H1 (cell line): Measurements from ENCODE around the gene ZNF672. TPM values are rescaled to one million over a fixed set of nuclear protein-coding genes. Genes with fewer than 3 reads are reported as not detected.

Experiments used
- CTCF ChIA-PET: fragments of 300-600 bp; sonication (Branson Sonifier 250); formaldehyde crosslinking; loops from one replicate; lab custom pipeline; 2021; ENCODE audit not compliant: partially characterized antibody; lab: Charles Lee
- POLR2A ChIA-PET: fragments of 300-600 bp; sonication (Branson Sonifier 250); formaldehyde crosslinking; loops from one replicate; lab custom pipeline; 2021; ENCODE audit warnings: inconsistent platforms; ENCODE audit not compliant: partially characterized antibody; lab: Charles Lee
- DNase-seq, 2 experiments: peaks; one replicate each; pipeline versions ENCODE4 v3.0.0 to v3.0.0-alpha.2; 2010 to 2022; ENCODE audit warnings: low spot score in 2 of 2, low read depth in 1 of 2, mixed read lengths in 1 of 2
- FAIRE-seq: peaks from 2 replicates; lab custom pipeline; 2011; peaks lifted over from hg19 to GRCh38; lab: Jason Lieb, UNC
- H2AFZ ChIP-seq: 2 replicates; pipeline ENCODE4 v1.8.1; 2012; ENCODE audit warnings: low read length, inconsistent platforms
- H2AK5ac ChIP-seq: 2 replicates; pipeline ENCODE4 v1.6.1; 2013; ENCODE audit warnings: low read depth, low read length
- H2BK120ac ChIP-seq: replicated peaks from 2 replicates; pipeline ENCODE3; 2013; ENCODE audit warnings: low read depth, low read length, inconsistent platforms
- H2BK12ac ChIP-seq: 2 replicates; pipeline ENCODE4 v1.6.1; 2013; ENCODE audit warnings: low read depth, low read length
- H2BK15ac ChIP-seq: 2 replicates; pipeline ENCODE4 v1.6.1; 2013; ENCODE audit warnings: low read length
- H2BK20ac ChIP-seq: 2 replicates; pipeline ENCODE4 v1.6.1; 2013; ENCODE audit warnings: low read length
- H2BK5ac ChIP-seq: 2 replicates; pipeline ENCODE4 v1.6.1; 2013; ENCODE audit warnings: low read depth, low read length
- H3K14ac ChIP-seq: 2 replicates; pipeline ENCODE4 v1.6.1; 2013; ENCODE audit warnings: inconsistent platforms; ENCODE audit not compliant: insufficient read length
- H3K18ac ChIP-seq: 2 replicates; pipeline ENCODE4 v1.6.1; 2013; ENCODE audit warnings: low read length; ENCODE audit errors: extremely low read depth
- H3K23ac ChIP-seq: 2 replicates; pipeline ENCODE4 v1.6.1; 2013; ENCODE audit warnings: inconsistent platforms; ENCODE audit not compliant: insufficient read length
- H3K23me2 ChIP-seq: 2 replicates; pipeline ENCODE4 v1.6.1; 2013; ENCODE audit warnings: low read depth, low read length
- H3K27ac ChIP-seq: 2 replicates; pipeline ENCODE4 v1.6.1; 2011; ENCODE audit warnings: low read depth, low read length, inconsistent platforms
- H3K27me3 ChIP-seq, 4 experiments: replicated peaks in 1 of 4; 1 replicate in 1 of 4; 2 replicates in 3 of 4; pipeline versions ENCODE4 v1.6.1 to v1.8.1; 2011 to 2013; ENCODE audit warnings: low read length in 3 of 4, mild to moderate bottlenecking in 3 of 4, inconsistent platforms in 2 of 4, mixed read lengths in 2 of 4, moderate library complexity in 1 of 4; ENCODE audit not compliant: control insufficient read depth in 3 of 4, insufficient read depth in 3 of 4; ENCODE audit errors: extremely low read depth in 1 of 4
- H3K36me3 ChIP-seq, 4 experiments: 2 replicates each; pipeline versions ENCODE4 v1.6.1 to v1.8.1; 2011 to 2013; ENCODE audit warnings: mild to moderate bottlenecking in 4 of 4, low read length in 3 of 4, moderate library complexity in 2 of 4, control low read depth in 1 of 4, inconsistent platforms in 1 of 4; ENCODE audit not compliant: insufficient read depth in 4 of 4, control insufficient read depth in 2 of 4
- H3K4ac ChIP-seq: replicated peaks from 2 replicates; pipeline ENCODE3; 2013; ENCODE audit warnings: low read length, low read depth, mixed read lengths, inconsistent platforms; ENCODE audit not compliant: insufficient read length
- H3K4me1 ChIP-seq, 4 experiments: replicated peaks in 1 of 4; 1 replicate in 1 of 4; 2 replicates in 3 of 4; pipeline versions ENCODE4 v1.6.1 to v1.8.1; 2011 to 2013; ENCODE audit warnings: low read length in 3 of 4, inconsistent platforms in 2 of 4, mixed read lengths in 1 of 4; ENCODE audit not compliant: insufficient read depth in 4 of 4, control insufficient read depth in 3 of 4
- H3K4me2 ChIP-seq, 2 experiments: 2 replicates each; pipeline versions ENCODE4 v1.6.1 to v1.8.1; 2011 to 2013; ENCODE audit warnings: low read depth in 2 of 2, low read length in 2 of 2, control low read depth in 1 of 2, inconsistent platforms in 1 of 2, mild to moderate bottlenecking in 1 of 2; ENCODE audit not compliant: insufficient read depth in 1 of 2
- H3K4me3 ChIP-seq, 4 experiments: fragments of 200-600, 300-600 bp in 1 of 4; sonication (generic), shearing (Covaris generic), sonication (Bioruptor Twin) in 1 of 4; 2 replicates each; pipeline versions ENCODE4 v1.5.1 to v1.8.1; 2011 to 2016; ENCODE audit warnings: low read length in 4 of 4, low read depth in 3 of 4, control low read depth in 2 of 4, inconsistent platforms in 2 of 4, mild to moderate bottlenecking in 2 of 4, mixed read lengths in 1 of 4, moderate library complexity in 1 of 4; ENCODE audit not compliant: insufficient read depth in 2 of 4; ENCODE audit errors: extremely low read depth in 1 of 4
- H3K56ac ChIP-seq: replicated peaks from 2 replicates; pipeline ENCODE3; 2013; ENCODE audit warnings: low read depth, mild to moderate bottlenecking, mixed read lengths, low read length, inconsistent platforms; ENCODE audit not compliant: insufficient read length
- H3K79me1 ChIP-seq: 2 replicates; pipeline ENCODE4 v1.6.1; 2013; ENCODE audit warnings: low read depth, low read length, control low read depth
- H3K79me2 ChIP-seq, 2 experiments: 2 replicates each; pipeline versions ENCODE4 v1.6.1 to v1.8.1; 2012 to 2013; ENCODE audit warnings: low read length in 2 of 2, mild to moderate bottlenecking in 2 of 2, inconsistent platforms in 1 of 2; ENCODE audit not compliant: insufficient read depth in 2 of 2, control insufficient read depth in 1 of 2
- H3K9ac ChIP-seq, 4 experiments: replicated peaks in 1 of 4; 1 replicate in 1 of 4; 2 replicates in 3 of 4; pipeline versions ENCODE4 v1.6.1 to v1.8.1; 2011 to 2013; ENCODE audit warnings: low read depth in 3 of 4, low read length in 3 of 4, control low read depth in 2 of 4, mild to moderate bottlenecking in 2 of 4, moderate library complexity in 2 of 4, inconsistent platforms in 1 of 4; ENCODE audit errors: extremely low read depth in 1 of 4
- H3K9me3 ChIP-seq, 2 experiments: 2 replicates each; pipeline versions ENCODE4 v1.6.1 to v1.8.1; 2012 to 2013; ENCODE audit warnings: mild to moderate bottlenecking in 2 of 2, moderate library complexity in 2 of 2, control low read depth in 1 of 2, inconsistent platforms in 1 of 2, low read depth in 1 of 2, low read length in 1 of 2, mixed read lengths in 1 of 2; ENCODE audit not compliant: insufficient read depth in 2 of 2
- H4K20me1 ChIP-seq, 2 experiments: replicated peaks in 1 of 2; 2 replicates each; pipeline versions ENCODE3 to v1.8.1; 2011 to 2013; ENCODE audit warnings: inconsistent platforms in 2 of 2, low read length in 2 of 2, mild to moderate bottlenecking in 1 of 2; ENCODE audit not compliant: insufficient read depth in 2 of 2, control insufficient read depth in 1 of 2
- H4K5ac ChIP-seq: 2 replicates; pipeline ENCODE4 v1.6.1; 2013; ENCODE audit warnings: low read length, low read depth, mixed read lengths, inconsistent platforms; ENCODE audit not compliant: insufficient read length
- H4K8ac ChIP-seq: 2 replicates; pipeline ENCODE4 v1.8.0; 2013; ENCODE audit warnings: mild to moderate bottlenecking, moderate library complexity, low read length, inconsistent platforms; ENCODE audit not compliant: insufficient read depth; ENCODE audit errors: extremely low read depth
- H4K91ac ChIP-seq: replicated peaks from 2 replicates; pipeline ENCODE3; 2013; ENCODE audit warnings: low read length, mixed read lengths, inconsistent platforms; ENCODE audit not compliant: insufficient read length
- ATF2 ChIP-seq: IDR thresholded peaks from 2 replicates; pipeline ENCODE4 v1.6.1; 2012; ENCODE audit warnings: low read length, inconsistent platforms
- BRCA1 ChIP-seq: IDR thresholded peaks from 2 replicates; pipeline ENCODE4 v1.6.1; 2012; ENCODE audit warnings: low read depth, low read length, improper control_type of control experiment
- CHD2 ChIP-seq: IDR thresholded peaks from 2 replicates; pipeline ENCODE4 v1.6.1; 2012; ENCODE audit warnings: low read length, improper control_type of control experiment
- CTCF ChIP-seq, 3 experiments: IDR thresholded peaks; 1 replicate in 2 of 3; 2 replicates in 1 of 3; pipeline versions ENCODE4 v1.5.1 to v1.6.1; 2011; ENCODE audit warnings: low read length in 3 of 3, mild to moderate bottlenecking in 3 of 3, inconsistent platforms in 2 of 3, low read depth in 1 of 3, moderate library complexity in 1 of 3; ENCODE audit not compliant: insufficient read depth in 1 of 3; ENCODE audit errors: control extremely low read depth in 1 of 3
- NRF1 ChIP-seq: IDR thresholded peaks from 2 replicates; pipeline ENCODE4 v1.6.1; 2011; ENCODE audit warnings: mild to moderate bottlenecking, low read depth, low read length, improper control_type of control experiment
- POLR2A ChIP-seq, 2 experiments: IDR thresholded peaks; 1 replicate in 1 of 2; 2 replicates in 1 of 2; pipeline ENCODE4 v1.6.1; 2011; ENCODE audit warnings: low read depth in 2 of 2, low read length in 2 of 2, mild to moderate bottlenecking in 2 of 2; ENCODE audit errors: control extremely low read depth in 1 of 2
- POLR2AphosphoS5 ChIP-seq: IDR thresholded peaks from 2 replicates; pipeline ENCODE4 v1.6.1; 2011; ENCODE audit warnings: low read depth, low read length
- SIRT6 ChIP-seq: IDR thresholded peaks from one replicate; pipeline ENCODE4 v1.7.1; 2012; ENCODE audit warnings: low read length, inconsistent platforms
- TEAD4 ChIP-seq: IDR thresholded peaks from 2 replicates; pipeline ENCODE4 v1.6.1; 2012; ENCODE audit warnings: low read depth, low read length, inconsistent platforms, mixed read lengths
- WGBS, 2 experiments: shearing (Covaris generic) in 1 of 2; methylation state at CpG; one replicate each; pipeline versions ENCODE4 v1.1.6 to v1.1.7; 2013 to 2015; ENCODE audit warnings: low lambda C conversion rate in 2 of 2, mixed read lengths in 2 of 2, inconsistent platforms in 1 of 2, low coverage in 1 of 2, missing lambda C conversion rate in 1 of 2; ENCODE audit not compliant: insufficient replicate concordance in 2 of 2, insufficient coverage in 1 of 2, insufficient read length in 1 of 2; ENCODE audit errors: extremely low coverage in 1 of 2, missing lambda C conversion rate in 1 of 2; 5-methylcytosine and 5-hydroxymethylcytosine counted together
- polyA plus RNA-seq, 7 experiments: library from polyadenylated mRNA; depleted of rRNA in 3 of 7; stranded (reverse) in 5 of 7; unstranded in 2 of 7; fragments of >200 nt in 5 of 7; fragments of 200-250 nt in 2 of 7; gene quantifications; 1 replicate in 5 of 7; 2 replicates in 1 of 7; 4 replicates in 1 of 7; pipeline versions ENCODE4 v1.2.1 to v1.2.3, GENCODE V29; 2011 to 2013; ENCODE audit warnings: missing spikeins in 2 of 7, mixed read lengths in 2 of 7
- total RNA-seq: library from RNA; stranded (reverse); fragmentation: NEBNext Ultra II Directional; extraction: Animal tissue kit (Norgen Biotek cat#: 25700); gene quantifications from 2 replicates; pipeline ENCODE4 v1.2.1, GENCODE V29; 2021

ZNF672 gene
- total and polyA plus RNA-seq, 2 of the 8 experiments (the other 6 are each of a cell fraction or from before 2014, with no cell fraction given), result 30.7 to 40.4 TPM

- ChIA-PET POLR2A (interaction anchor here (0.6 to 2.7 kb wide), 8 partner anchors 9 to 51 kb away, joined by 3 to 19 read pairs (median 5); partner anchors contain the start of genes PGBD2 and ZNF672), CTCF (interaction anchor here (1.1 to 2.9 kb wide), 3 partner anchors 17 to 23 kb away, joined by 3 to 9 read pairs (median 9); no protein-coding TSS in a partner anchor)
- DNase-seq (no peak), FAIRE-seq (no peak)
- H3K56ac ChIP-seq, result no peak overlapping the region
- H3K27me3 ChIP-seq, result peaks cover 0 to 19% (median 11%) of the 10 kb centered on the region in 4 experiments; a peak in 5 of 7 replicates
- H3K4me2 ChIP-seq, result peak overlapping the region; percentile 73 to 93
- no peak overlapping the region; the same call in 1 of the 2 replicates for H2BK15ac ChIP-seq
- H4K5ac ChIP-seq, result no peak overlapping the region
- H3K9ac ChIP-seq, result peak overlapping the region in 2 of 4 experiments; percentile 26 to 44; a peak in 2 of 7 replicates
- no peak overlapping the region for H4K91ac ChIP-seq
- peak overlapping the region; percentile 75; the same call in 1 of the 2 replicates for H2BK12ac ChIP-seq
- H2BK120ac ChIP-seq, result no peak overlapping the region
- H3K9me3 ChIP-seq, result no peaks in the 10 kb centered on the region
- no peak overlapping the region for H3K27ac ChIP-seq
- H4K8ac ChIP-seq, result no peak overlapping the region
- no peaks in the 10 kb centered on the region for H3K79me1 ChIP-seq
- H2BK20ac ChIP-seq, result 0 out of 2 replicates have a peak overlapping the region, but pooled peaks have one; percentile 76
- WGBS, 2 experiments, result 17% methylated on average over 4 of the region's 4 CpGs; no CpG with 5 or more reads in 1 of the 2 experiments
- no peak overlapping the region for H2AK5ac ChIP-seq
- H3K23me2 ChIP-seq, result peaks cover 22% of the 10 kb centered on the region; the same call in 1 of the 2 replicates
- peak overlapping the region; percentile 38; the same call in 1 of the 2 replicates for H3K18ac ChIP-seq
- no peak overlapping the region for H3K23ac ChIP-seq
- 0 out of 4 replicates have a peak, but pooled peaks cover 0 to 2% of the 10 kb centered on the region in 2 experiments for H3K79me2 ChIP-seq
- no peaks in the 10 kb centered on the region for H4K20me1 ChIP-seq
- TF ChIP-seq CHD2 (no peak), SIRT6 (no peak), POLR2A (IDR thresholded peaks at IDR 0.05; ENCODE audit: control extremely low read depth in 1 of 2, low read depth in 2 of 2, low read length in 2 of 2) (no peak), BRCA1 (no peak), NRF1 (no peak), CTCF (IDR thresholded peaks at IDR 0.05; ENCODE audit: control extremely low read depth in 1 of 3, insufficient read depth in 1 of 3, low read depth in 1 of 3, low read length in 3 of 3) (no peak), POLR2AphosphoS5 (no peak), ATF2 (no peak), TEAD4 (no peak)
- no peak overlapping the region for H2BK5ac ChIP-seq
- H3K14ac ChIP-seq, result no peak overlapping the region
- peak overlapping the region; percentile 80 for H2AFZ ChIP-seq
- H3K36me3 ChIP-seq, result no peaks in the 10 kb centered on the region
- no peak overlapping the region for H3K4ac ChIP-seq
- H3K4me3 ChIP-seq, result peak overlapping the region; percentile 66 to 70 (median 68)
- H3K4me1 ChIP-seq, result peaks cover 3 to 12% (median 8%) of the 10 kb centered on the region in 4 experiments
These were observed 24.6 kb downstream of the ZNF672 start for GRCh38 chr1:248862695-248862997.
